NCI-H82 (cell line): ENCODE results near the gene GRK1.

Source experiments
- DNase-seq: peaks from one replicate; lab custom pipeline; 2025; lab: John Stamatoyannopoulos, UW

Gene GRK1

GRCh38 chr13:113775451-113776145, 108.6 kb downstream of the GRK1 start:
- DNase-seq, result no peak

- DNase-seq, result no peak
These were observed 109.5 kb downstream of the GRK1 start for GRCh38 chr13:113776231-113777125.

- no peak for DNase-seq
These were observed 110.6 kb downstream of the GRK1 start for GRCh38 chr13:113777311-113778260.

GRCh38 chr13:113781571-113781970, 114.6 kb downstream of the GRK1 start:
- DNase-seq, result no peak

- DNase-seq, result no peak
These were observed 115.5 kb downstream of the GRK1 start for GRCh38 chr13:113782472-113782871.

- no peak for DNase-seq
These were observed 116.3 kb downstream of the GRK1 start for GRCh38 chr13:113783200-113783881.

- DNase-seq, result no peak
These were observed 117.1 kb downstream of the GRK1 start for GRCh38 chr13:113783966-113784644.

GRCh38 chr13:113784645-113785024, 117.6 kb downstream of the GRK1 start:
- no peak for DNase-seq

- DNase-seq, result no peak
These were observed 118.3 kb downstream of the GRK1 start for GRCh38 chr13:113785051-113786010.

GRCh38 chr13:113786262-113786841, 119.3 kb downstream of the GRK1 start:
- DNase-seq, result no peak
